Measurements from ENCODE around the gene SLC39A1. TPM values are rescaled to one million over a fixed set of nuclear protein-coding genes. Genes with fewer than 3 reads are reported as not detected.
"Not testable (repeated sequence)": the region's sequence is repeated elsewhere in the genome, so short reads cannot be mapped to it uniquely, and the experiment has no call there.

Gene SLC39A1
- 10 to 100 TPM; 56.7 to 95.4 TPM for total RNA-seq

- Histone ChIP-seq H3K36me3 (peaks cover 16% of the 10 kb centered on the region), H3K27ac (peak within 1 kb of the TSS; percentile 97 to 98), H3K4me1 (peaks cover 0 to 72% of the 10 kb centered on the region in 2 donors), H3K4me3 (peak within 1 kb of the TSS; percentile 79 to 81), H3K9me3 (no peaks in the 10 kb centered on the region), H3K27me3 (no peaks in the 10 kb centered on the region)
- DNase-seq (ENCODE audit: low spot score), result peak; percentile 99
- no peak for TF ChIP-seq CTCF (IDR thresholded peaks at IDR 0.05)
Measured at GRCh38 chr1:153963030-153963849, at the start of gene SLC39A1. TSS of gene SLC39A1 (minus strand) at chr1:153963537. CDS start at chr1:153962715, 822 bp downstream.

GRCh38 chr1:154012543-154012942, 49.2 kb upstream of the SLC39A1 start:
- H3K27ac ChIP-seq; DNase-seq (ENCODE audit: low spot score); H3K4me3 ChIP-seq; H3K4me1 ChIP-seq; H3K9me3 ChIP-seq; H3K36me3 ChIP-seq; H3K27me3 ChIP-seq: not testable (repeated sequence)

- DNase-seq (ENCODE audit: low spot score), result no peak
- Histone ChIP-seq H3K4me3 (no peak overlapping the region), H3K27ac (no peak overlapping the region), H3K27me3 (no peaks in the 10 kb centered on the region), H3K36me3 (no peaks in the 10 kb centered on the region), H3K4me1 (no peaks in the 10 kb centered on the region), H3K9me3 (no peaks in the 10 kb centered on the region)
- TF ChIP-seq CTCF (IDR thresholded peaks at IDR 0.05), result no peak
Measured at GRCh38 chr1:154012129-154012528, 48.8 kb upstream of the SLC39A1 start.

- Histone ChIP-seq H3K27me3 (no peaks in the 10 kb centered on the region), H3K4me3 (no peak overlapping the region), H3K9me3 (no peaks in the 10 kb centered on the region), H3K36me3 (no peaks in the 10 kb centered on the region), H3K27ac (no peak overlapping the region), H3K4me1 (no peaks in the 10 kb centered on the region)
- DNase-seq (ENCODE audit: low spot score), result no peak
- no peak for TF ChIP-seq CTCF (IDR thresholded peaks at IDR 0.05)
Measured at GRCh38 chr1:154006136-154006535, 42.8 kb upstream of the SLC39A1 start.

- Histone ChIP-seq H3K27me3 (no peaks in the 10 kb centered on the region), H3K27ac (no peak overlapping the region), H3K4me1 (no peaks in the 10 kb centered on the region), H3K36me3 (peaks cover 6% of the 10 kb centered on the region), H3K9me3 (no peaks in the 10 kb centered on the region), H3K4me3 (no peak overlapping the region)
- TF ChIP-seq CTCF (IDR thresholded peaks at IDR 0.05), result no peak
- no peak for DNase-seq (ENCODE audit: low spot score)
Measured at GRCh38 chr1:154000420-154000819, 37.1 kb upstream of the SLC39A1 start.

- peaks cover 0 to 21% of the 10 kb centered on the region in 2 donors for H3K4me1 ChIP-seq
- H3K9me3 ChIP-seq; H3K27me3 ChIP-seq; H3K4me3 ChIP-seq; H3K27ac ChIP-seq; DNase-seq (ENCODE audit: low spot score): not testable (repeated sequence)
- peaks cover 40% of the 10 kb centered on the region for H3K36me3 ChIP-seq
Measured at GRCh38 chr1:153996882-153997281, 33.5 kb upstream of the SLC39A1 start.

GRCh38 chr1:153995640-153996039, 32.3 kb upstream of the SLC39A1 start:
- Histone ChIP-seq H3K36me3 (peaks cover 48% of the 10 kb centered on the region), H3K9me3 (no peaks in the 10 kb centered on the region), H3K4me3 (no peak overlapping the region), H3K27me3 (no peaks in the 10 kb centered on the region), H3K4me1 (peaks cover 0 to 28% of the 10 kb centered on the region in 2 donors), H3K27ac (no peak overlapping the region)
- no peak for TF ChIP-seq CTCF (IDR thresholded peaks at IDR 0.05)
- DNase-seq (ENCODE audit: low spot score), result no peak
